Smooth muscle cell (in vitro differentiated cells): Measurements from ENCODE around the gene COX4I1. TPM values are rescaled to one million over a fixed set of nuclear protein-coding genes. Genes with fewer than 3 reads are reported as not detected.

Experiments used
- DNase-seq: peaks from one replicate; lab custom pipeline; 2025; ENCODE audit not compliant: unreplicated experiment; lab: John Stamatoyannopoulos, UW
- H2AFZ ChIP-seq: fragments of 200-600 bp; sonication (generic); 2 replicates; pipeline ENCODE4 v1.6.0; 2016; ENCODE audit warnings: antibody characterized with exemption, low read depth, mild to moderate bottlenecking
- H3F3A ChIP-seq: fragments of 200-600 bp; sonication (generic); 2 replicates; pipeline ENCODE4 v1.6.0; 2017; ENCODE audit warnings: antibody characterized with exemption, low read depth
- H3K27ac ChIP-seq: fragments of 200-600 bp; sonication (generic); 2 replicates; pipeline ENCODE4 v1.5.1; 2016; ENCODE audit warnings: low read depth, mild to moderate bottlenecking
- H3K27me3 ChIP-seq: fragments of 200-600 bp; sonication (generic); 2 replicates; pipeline ENCODE4 v1.6.1; 2016; ENCODE audit warnings: low read depth, mild to moderate bottlenecking
- H3K36me3 ChIP-seq: fragments of 200-600 bp; sonication (generic); 2 replicates; pipeline ENCODE4 v1.5.1; 2016; ENCODE audit warnings: low read depth
- H3K4me1 ChIP-seq: fragments of 200-600 bp; sonication (generic); 2 replicates; pipeline ENCODE4 v1.5.1; 2016; ENCODE audit warnings: low read depth
- H3K4me2 ChIP-seq: fragments of 200-600 bp; sonication (generic); 2 replicates; pipeline ENCODE4 v1.6.0; 2016; ENCODE audit warnings: mild to moderate bottlenecking
- H3K4me3 ChIP-seq: fragments of 200-600 bp; sonication (generic); 2 replicates; pipeline ENCODE4 v1.5.1; 2016; ENCODE audit warnings: mild to moderate bottlenecking
- H3K79me2 ChIP-seq: fragments of 200-600 bp; sonication (generic); 2 replicates; pipeline ENCODE4 v1.6.0; 2016; ENCODE audit warnings: low read depth, mild to moderate bottlenecking
- H3K9ac ChIP-seq: fragments of 200-600 bp; sonication (generic); 2 replicates; pipeline ENCODE4 v1.6.0; 2016; ENCODE audit warnings: low read depth
- H3K9me3 ChIP-seq: fragments of 200-600 bp; sonication (generic); replicated peaks from 2 replicates; pipeline ENCODE4 v1.5.1; 2016; ENCODE audit warnings: low read depth
- H4K20me1 ChIP-seq: fragments of 200-600 bp; sonication (generic); 2 replicates; pipeline ENCODE4 v1.6.0; 2016; ENCODE audit warnings: low read depth
- WGBS: methylation state at CpG from one replicate; pipeline ENCODE4 v1.1.7; 2016; ENCODE audit warnings: low lambda C conversion rate; 5-methylcytosine and 5-hydroxymethylcytosine counted together
- polyA plus RNA-seq: library from polyadenylated mRNA; unstranded; fragments of >200 nt; fragmentation: Nextera tagmentation; extraction: Ambion mirVana; gene quantifications from 2 replicates; pipeline ENCODE4 v1.2.1, GENCODE V29; 2016
- total RNA-seq: library from RNA; depleted of rRNA; stranded (reverse); fragments of >200 nt; gene quantifications from 2 replicates; pipeline ENCODE4 v1.2.3, GENCODE V29; 2014
- TF ChIP-seq, protein P1 (sequence below): fragments of 200-600 bp; sonication (generic); IDR thresholded peaks from 2 replicates; pipeline ENCODE4 v1.5.1; 2017; ENCODE audit warnings: borderline replicate concordance, mild to moderate bottlenecking, antibody characterized with exemption; ENCODE audit not compliant: insufficient read depth, poor library complexity, severe bottlenecking

Gene COX4I1
- total and polyA plus RNA-seq, 2 experiments from 2014 or later, result 342 to 612 TPM

DNA sequence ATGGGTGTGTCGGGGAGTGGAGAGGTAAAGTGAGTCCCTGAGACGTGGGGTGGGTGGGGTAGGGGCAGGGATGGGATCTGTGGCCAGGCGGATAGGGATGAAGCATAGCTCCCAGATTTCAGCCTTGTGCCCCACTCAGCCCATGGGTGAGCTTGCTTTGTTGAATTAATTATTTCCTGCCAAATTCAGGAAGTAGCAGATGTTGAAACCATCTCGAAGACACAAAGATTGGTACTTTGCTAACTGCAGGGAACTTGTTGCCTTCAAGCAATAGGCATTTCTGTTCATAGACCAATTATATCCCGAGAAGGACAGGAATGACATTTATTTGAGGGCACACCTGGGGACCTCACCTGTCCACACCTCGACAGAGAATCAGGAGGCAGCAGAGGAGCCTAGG, 37.6 kb upstream of the COX4I1 start:
- no peak overlapping the region for H3K27ac ChIP-seq
- 87% methylated on average over 6 of the region's 6 CpGs for WGBS
- H3K4me3 ChIP-seq, result no peak overlapping the region
- H3K9me3 ChIP-seq, result no peaks in the 10 kb centered on the region
- no peak for DNase-seq
- no peak overlapping the region for H3K9ac ChIP-seq
- H3K4me1 ChIP-seq, result no peaks in the 10 kb centered on the region
- H3K79me2 ChIP-seq, result no peaks in the 10 kb centered on the region
- no peak overlapping the region for H2AFZ ChIP-seq
- peaks cover 5% of the 10 kb centered on the region for H3F3A ChIP-seq
- no peaks in the 10 kb centered on the region for H3K36me3 ChIP-seq
- no peak overlapping the region for H3K4me2 ChIP-seq
- TF ChIP-seq, protein P1, sequence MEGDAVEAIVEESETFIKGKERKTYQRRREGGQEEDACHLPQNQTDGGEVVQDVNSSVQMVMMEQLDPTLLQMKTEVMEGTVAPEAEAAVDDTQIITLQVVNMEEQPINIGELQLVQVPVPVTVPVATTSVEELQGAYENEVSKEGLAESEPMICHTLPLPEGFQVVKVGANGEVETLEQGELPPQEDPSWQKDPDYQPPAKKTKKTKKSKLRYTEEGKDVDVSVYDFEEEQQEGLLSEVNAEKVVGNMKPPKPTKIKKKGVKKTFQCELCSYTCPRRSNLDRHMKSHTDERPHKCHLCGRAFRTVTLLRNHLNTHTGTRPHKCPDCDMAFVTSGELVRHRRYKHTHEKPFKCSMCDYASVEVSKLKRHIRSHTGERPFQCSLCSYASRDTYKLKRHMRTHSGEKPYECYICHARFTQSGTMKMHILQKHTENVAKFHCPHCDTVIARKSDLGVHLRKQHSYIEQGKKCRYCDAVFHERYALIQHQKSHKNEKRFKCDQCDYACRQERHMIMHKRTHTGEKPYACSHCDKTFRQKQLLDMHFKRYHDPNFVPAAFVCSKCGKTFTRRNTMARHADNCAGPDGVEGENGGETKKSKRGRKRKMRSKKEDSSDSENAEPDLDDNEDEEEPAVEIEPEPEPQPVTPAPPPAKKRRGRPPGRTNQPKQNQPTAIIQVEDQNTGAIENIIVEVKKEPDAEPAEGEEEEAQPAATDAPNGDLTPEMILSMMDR, result no peak
- H3K27me3 ChIP-seq, result peaks cover 10% of the 10 kb centered on the region
- H4K20me1 ChIP-seq, result no peaks in the 10 kb centered on the region

DNA sequence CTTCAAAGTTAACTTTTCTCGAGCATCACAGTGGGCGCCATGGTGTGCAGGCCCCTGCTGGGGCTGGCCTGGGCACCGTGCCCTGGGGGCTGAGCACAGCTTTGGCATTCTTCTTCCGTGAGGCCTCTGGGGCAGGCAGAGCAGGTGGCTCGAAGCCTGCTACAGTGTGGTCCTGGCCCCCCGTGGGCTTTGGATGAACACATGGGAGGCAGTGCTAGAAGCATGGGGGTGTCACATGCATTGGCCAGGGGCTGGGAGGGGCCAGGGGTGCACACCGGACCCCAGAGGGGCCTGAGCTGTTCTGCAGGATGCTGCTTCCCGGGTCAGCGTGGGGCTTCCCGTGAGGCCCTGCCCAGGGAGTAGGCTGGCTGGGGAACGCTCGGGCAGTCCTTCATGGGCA, 36.5 kb upstream of the COX4I1 start:
- Histone ChIP-seq H3K4me1 (no peaks in the 10 kb centered on the region), H3K4me3 (no peak overlapping the region), H3K9ac (no peak overlapping the region), H3F3A (no peaks in the 10 kb centered on the region), H3K27ac (no peak overlapping the region), H4K20me1 (no peaks in the 10 kb centered on the region), H3K9me3 (no peaks in the 10 kb centered on the region), H3K79me2 (no peaks in the 10 kb centered on the region), H3K36me3 (no peaks in the 10 kb centered on the region), H3K4me2 (no peak overlapping the region), H3K27me3 (peaks cover 10% of the 10 kb centered on the region), H2AFZ (no peak overlapping the region)
- TF ChIP-seq, protein P1, result no peak
- no peak for DNase-seq
- 97% methylated on average over 11 of the region's 12 CpGs for WGBS

DNA sequence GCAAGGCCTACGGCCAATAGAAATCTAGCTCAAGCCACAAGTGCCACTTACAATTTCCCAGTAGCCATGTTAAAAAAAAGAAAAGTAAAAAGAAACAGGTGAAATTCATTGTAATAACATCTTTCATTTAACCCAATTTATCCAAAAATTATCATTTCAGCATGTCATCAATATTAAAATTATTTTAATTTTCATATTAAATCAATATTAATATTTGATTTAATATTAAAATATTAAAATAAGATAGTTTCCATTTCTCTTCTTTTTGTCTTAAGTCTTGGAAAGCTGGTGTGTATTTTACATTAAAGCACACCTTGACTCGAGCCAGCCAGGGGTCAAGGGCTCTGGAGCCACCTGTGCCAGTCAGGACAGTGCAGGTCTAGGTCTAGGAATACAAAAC, 35.9 kb upstream of the COX4I1 start:
- H4K20me1 ChIP-seq, result no peaks in the 10 kb centered on the region
- 95% methylated on average over 2 of the region's 2 CpGs for WGBS
- no peaks in the 10 kb centered on the region for H3K36me3 ChIP-seq
- TF ChIP-seq, protein P1, result no peak
- no peaks in the 10 kb centered on the region for H3K9me3 ChIP-seq
- no peak overlapping the region for H3K4me2 ChIP-seq
- H3K9ac ChIP-seq, result no peak overlapping the region
- no peaks in the 10 kb centered on the region for H3F3A ChIP-seq
- no peak overlapping the region for H3K4me3 ChIP-seq
- no peaks in the 10 kb centered on the region for H3K79me2 ChIP-seq
- peaks cover 10% of the 10 kb centered on the region for H3K27me3 ChIP-seq
- no peaks in the 10 kb centered on the region for H3K4me1 ChIP-seq
- H3K27ac ChIP-seq, result no peak overlapping the region
- DNase-seq, result no peak
- H2AFZ ChIP-seq, result no peak overlapping the region

DNA sequence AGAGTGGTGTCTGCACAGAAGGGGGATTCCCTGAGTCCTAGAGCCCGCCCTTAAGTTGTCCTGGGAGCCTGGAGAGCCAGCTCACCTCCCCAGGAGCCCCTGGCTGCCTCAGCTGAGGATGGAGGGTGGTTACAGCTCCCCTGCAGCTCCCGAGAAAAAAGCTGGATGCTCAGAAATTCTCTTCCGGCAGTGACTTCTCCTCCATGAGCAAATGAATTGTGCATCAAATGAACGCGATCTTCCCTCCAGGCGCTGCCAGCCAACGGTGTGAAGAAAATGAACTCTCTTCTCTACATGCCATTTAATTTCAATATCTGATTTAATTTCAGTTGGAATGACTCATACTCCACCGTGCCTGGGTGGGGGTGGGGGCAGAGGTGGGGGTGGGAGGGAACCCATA, 34.3 kb upstream of the COX4I1 start:
- Histone ChIP-seq H3K4me1 (no peaks in the 10 kb centered on the region), H3K79me2 (no peaks in the 10 kb centered on the region), H3K27ac (no peak overlapping the region), H3K4me2 (no peak overlapping the region), H3K9ac (no peak overlapping the region), H3K36me3 (no peaks in the 10 kb centered on the region), H4K20me1 (no peaks in the 10 kb centered on the region), H3K4me3 (no peak overlapping the region), H3K27me3 (peaks cover 8% of the 10 kb centered on the region), H3F3A (no peaks in the 10 kb centered on the region), H3K9me3 (no peaks in the 10 kb centered on the region), H2AFZ (no peak overlapping the region)
- TF ChIP-seq, protein P1, result no peak
- DNase-seq, result no peak
- WGBS, result 82% methylated on average over 8 of the region's 8 CpGs
